ENCODE measurements around the gene RGS4. TPM values are rescaled to one million over a fixed set of nuclear protein-coding genes. Genes with fewer than 3 reads are reported as not detected.

Gene RGS4
- polyA plus RNA-seq, 3 donors: not detected

DNA sequence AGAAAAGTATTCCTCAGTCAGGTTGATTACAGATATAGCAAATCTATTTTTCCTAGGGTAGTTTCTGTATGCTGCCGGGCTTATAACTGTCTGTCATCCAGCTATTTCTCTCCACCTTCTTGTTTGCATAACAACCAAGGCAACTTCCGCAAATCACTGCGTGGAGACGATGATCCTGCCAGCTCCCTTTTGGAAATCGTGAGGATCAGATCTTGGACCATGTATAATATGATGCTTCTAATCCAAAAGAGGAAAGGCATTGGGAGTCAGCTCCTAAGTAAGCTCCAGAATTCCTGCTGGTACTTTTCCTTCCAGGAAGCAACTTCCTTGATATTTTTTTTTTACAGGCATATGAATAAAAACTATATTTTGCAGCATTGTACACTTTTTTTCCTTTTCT lies 445 bp upstream of the RGS4 start:
- H2AFZ ChIP-seq (ENCODE audit: insufficient read depth, low read depth, low read length, poor library complexity, severe bottlenecking): no peak overlapping the region
- no peaks in the 10 kb centered on the region for H3K36me3 Mint-ChIP-seq
- no peaks in the 10 kb centered on the region for H3K9me3 ChIP-seq (replicated peaks in 1 of 2; ENCODE audit: control insufficient read depth in 1 of 2, insufficient read depth in 1 of 2, low read length in 2 of 2)
- peaks cover 22 to 25% of the 10 kb centered on the region in 2 donors for H3K27me3 ChIP-seq (ENCODE audit: control insufficient read depth in 2 of 2, insufficient read depth in 2 of 2, low read length in 2 of 2)
- no peak for DNase-seq
- 40% methylated on average over 3 of the region's 5 CpGs for WGBS (ENCODE audit: insufficient coverage)
- H3K4me3 Mint-ChIP-seq: no peak overlapping the region
- H3K4me3 ChIP-seq (replicated peaks in 1 of 3; ENCODE audit: low read depth in 2 of 3, low read length in 3 of 3): no peak overlapping the region
- no peaks in the 10 kb centered on the region for H3K4me1 ChIP-seq (ENCODE audit: control insufficient read depth in 1 of 2, insufficient read depth in 2 of 2, low read length in 2 of 2)
- no peaks in the 10 kb centered on the region for H4K20me1 ChIP-seq (ENCODE audit: insufficient read depth, low read length)
- no peak overlapping the region for H3K27ac Mint-ChIP-seq
- no peaks in the 10 kb centered on the region for H3K79me2 ChIP-seq (ENCODE audit: insufficient read depth, low read length)
- no peak overlapping the region for H3K4me2 ChIP-seq (replicated peaks; ENCODE audit: extremely low read depth, low read length, poor library complexity, severe bottlenecking)
- H3K36me3 ChIP-seq (replicated peaks in 1 of 2; ENCODE audit: control insufficient read depth in 1 of 2, insufficient read depth in 2 of 2, low read length in 2 of 2): no peaks in the 10 kb centered on the region
- no peaks in the 10 kb centered on the region for H3K4me1 Mint-ChIP-seq
- no peak overlapping the region for H3K27ac ChIP-seq (ENCODE audit: low read depth in 1 of 2, low read length in 2 of 2)
- H3K9me3 Mint-ChIP-seq: no peaks in the 10 kb centered on the region
- peaks cover 18 to 33% (median 23%) of the 10 kb centered on the region in 3 donors for H3K27me3 Mint-ChIP-seq (ENCODE audit: low read depth in 3 of 3)
- TF ChIP-seq, protein P1, sequence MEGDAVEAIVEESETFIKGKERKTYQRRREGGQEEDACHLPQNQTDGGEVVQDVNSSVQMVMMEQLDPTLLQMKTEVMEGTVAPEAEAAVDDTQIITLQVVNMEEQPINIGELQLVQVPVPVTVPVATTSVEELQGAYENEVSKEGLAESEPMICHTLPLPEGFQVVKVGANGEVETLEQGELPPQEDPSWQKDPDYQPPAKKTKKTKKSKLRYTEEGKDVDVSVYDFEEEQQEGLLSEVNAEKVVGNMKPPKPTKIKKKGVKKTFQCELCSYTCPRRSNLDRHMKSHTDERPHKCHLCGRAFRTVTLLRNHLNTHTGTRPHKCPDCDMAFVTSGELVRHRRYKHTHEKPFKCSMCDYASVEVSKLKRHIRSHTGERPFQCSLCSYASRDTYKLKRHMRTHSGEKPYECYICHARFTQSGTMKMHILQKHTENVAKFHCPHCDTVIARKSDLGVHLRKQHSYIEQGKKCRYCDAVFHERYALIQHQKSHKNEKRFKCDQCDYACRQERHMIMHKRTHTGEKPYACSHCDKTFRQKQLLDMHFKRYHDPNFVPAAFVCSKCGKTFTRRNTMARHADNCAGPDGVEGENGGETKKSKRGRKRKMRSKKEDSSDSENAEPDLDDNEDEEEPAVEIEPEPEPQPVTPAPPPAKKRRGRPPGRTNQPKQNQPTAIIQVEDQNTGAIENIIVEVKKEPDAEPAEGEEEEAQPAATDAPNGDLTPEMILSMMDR (IDR thresholded peaks at IDR 0.05): no peak
- intact Hi-C loops (cut with micrococcal nuclease): no loop called here
- H3K9ac ChIP-seq (ENCODE audit: insufficient read depth, low read length, poor library complexity, severe bottlenecking): no peak overlapping the region

DNA sequence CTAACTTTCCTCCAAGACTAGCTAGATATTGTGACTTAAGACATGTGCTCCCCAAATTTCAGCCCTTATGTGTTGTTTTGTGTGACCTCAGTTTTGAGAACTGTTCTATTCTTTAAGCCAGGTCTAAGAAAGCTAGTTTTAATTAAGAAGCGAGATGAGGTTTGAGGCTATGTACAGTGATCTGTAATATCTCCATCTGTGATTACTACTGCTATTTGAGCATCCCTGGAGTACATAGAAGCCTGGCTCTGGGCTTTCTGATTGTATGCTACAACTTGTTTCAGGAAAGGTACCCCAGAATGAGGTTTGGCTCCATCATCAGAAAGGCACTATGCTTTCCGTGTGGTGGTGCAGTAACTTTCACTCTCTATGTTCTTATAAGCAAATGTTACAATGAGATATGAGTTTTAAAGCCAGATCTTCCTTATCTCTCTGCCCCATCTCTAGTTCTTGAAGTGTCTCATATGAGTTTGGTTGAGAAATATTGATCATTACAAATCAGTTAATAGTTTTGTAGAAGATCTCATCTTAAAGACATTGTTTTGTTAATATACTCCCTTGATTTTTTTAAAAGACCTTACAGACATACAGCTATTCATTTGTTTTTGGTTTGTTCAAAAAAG lies 605 bp downstream of the RGS4 start:
- no peak overlapping the region for H3K9ac ChIP-seq (ENCODE audit: insufficient read depth, low read length, poor library complexity, severe bottlenecking)
- Mint-ChIP-seq H3K4me3 (peak overlapping the region in 1 of 2 donors; percentile 27), H3K27me3 (ENCODE audit: low read depth in 3 of 3) (peaks cover 16 to 33% (median 23%) of the 10 kb centered on the region in 3 donors), H3K4me1 (no peaks in the 10 kb centered on the region), H3K27ac (no peak overlapping the region), H3K9me3 (no peaks in the 10 kb centered on the region), H3K36me3 (no peaks in the 10 kb centered on the region)
- no peak overlapping the region for H3K4me2 ChIP-seq (replicated peaks; ENCODE audit: extremely low read depth, low read length, poor library complexity, severe bottlenecking)
- H3K27ac ChIP-seq (ENCODE audit: low read depth in 1 of 2, low read length in 2 of 2): no peak overlapping the region
- TF ChIP-seq, protein P1 (IDR thresholded peaks at IDR 0.05): no peak
- H3K36me3 ChIP-seq (replicated peaks in 1 of 2; ENCODE audit: control insufficient read depth in 1 of 2, insufficient read depth in 2 of 2, low read length in 2 of 2): no peaks in the 10 kb centered on the region
- H4K20me1 ChIP-seq (ENCODE audit: insufficient read depth, low read length): no peaks in the 10 kb centered on the region
- WGBS (ENCODE audit: insufficient coverage): no CpG with 5 or more reads among the region's 2 CpGs
- intact Hi-C loops (cut with micrococcal nuclease): no loop called here
- H2AFZ ChIP-seq (ENCODE audit: insufficient read depth, low read depth, low read length, poor library complexity, severe bottlenecking): no peak overlapping the region
- H3K79me2 ChIP-seq (ENCODE audit: insufficient read depth, low read length): no peaks in the 10 kb centered on the region
- no peaks in the 10 kb centered on the region for H3K4me1 ChIP-seq (ENCODE audit: control insufficient read depth in 1 of 2, insufficient read depth in 2 of 2, low read length in 2 of 2)
- peaks cover 22 to 25% of the 10 kb centered on the region in 2 donors for H3K27me3 ChIP-seq (ENCODE audit: control insufficient read depth in 2 of 2, insufficient read depth in 2 of 2, low read length in 2 of 2)
- no peaks in the 10 kb centered on the region for H3K9me3 ChIP-seq (replicated peaks in 1 of 2; ENCODE audit: control insufficient read depth in 1 of 2, insufficient read depth in 1 of 2, low read length in 2 of 2)
- no peak overlapping the region for H3K4me3 ChIP-seq (replicated peaks in 1 of 3; ENCODE audit: low read depth in 2 of 3, low read length in 3 of 3)
- no peak for DNase-seq

All from CD14-positive monocyte (primary cell).